ENCODE results near the gene ADAMTS12.

ADAMTS12 gene

DNA sequence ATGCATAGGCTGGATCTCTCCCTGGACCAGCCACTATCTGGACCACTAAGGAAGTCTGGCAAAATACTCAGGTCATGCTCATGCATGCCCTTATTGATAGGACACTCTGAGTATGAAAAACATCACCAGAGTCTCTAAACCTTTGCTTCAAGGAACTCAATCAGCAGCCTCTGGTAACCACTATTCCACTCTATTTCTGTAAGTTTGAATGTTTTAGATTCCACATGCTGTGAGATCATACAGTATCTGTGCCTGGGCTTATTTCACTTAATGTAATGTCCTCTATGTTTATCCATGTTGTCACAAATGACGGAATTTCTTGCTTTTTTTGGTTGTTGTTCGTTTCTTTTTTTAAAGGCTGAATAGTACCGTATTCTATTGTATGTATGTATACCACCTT, 382.8 kb downstream of the ADAMTS12 start:
- TF ChIP-seq ZFX (IDR thresholded peaks at IDR 0.05; ENCODE audit: borderline replicate concordance) (no peak), CTCF (IDR thresholded peaks at IDR 0.05) (no peak)
- no peak overlapping the region for H3K27ac ChIP-seq

GRCh38 chr5:33507426-33507825, 384.4 kb downstream of the ADAMTS12 start:
- TF ChIP-seq ZFX (IDR thresholded peaks at IDR 0.05; ENCODE audit: borderline replicate concordance) (no peak), CTCF (IDR thresholded peaks at IDR 0.05) (no peak)
- no peak overlapping the region for H3K27ac ChIP-seq

DNA sequence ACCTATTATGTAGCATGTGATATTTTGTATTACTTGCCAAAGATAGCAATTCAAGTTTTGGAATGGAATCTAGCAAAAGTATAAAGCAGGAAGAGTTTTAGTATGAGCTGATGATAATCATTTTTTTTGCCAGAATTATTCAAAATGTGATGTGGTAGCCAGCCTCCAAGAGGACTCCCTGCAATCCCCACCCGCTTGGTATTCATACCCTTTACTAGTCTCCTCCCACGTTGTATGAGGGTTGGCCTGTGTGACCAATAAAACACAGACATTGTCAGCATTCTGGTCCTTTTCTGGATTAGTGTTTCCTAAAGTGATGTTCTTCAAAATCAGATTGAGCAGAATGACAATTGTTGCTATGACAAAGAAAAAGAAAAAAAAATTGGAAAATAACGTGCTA, 387.2 kb downstream of the ADAMTS12 start:
- no peak for TF ChIP-seq CTCF (IDR thresholded peaks at IDR 0.05)
- TF ChIP-seq ZFX (IDR thresholded peaks at IDR 0.05; ENCODE audit: borderline replicate concordance), result no peak
- H3K27ac ChIP-seq, result no peak overlapping the region

DNA sequence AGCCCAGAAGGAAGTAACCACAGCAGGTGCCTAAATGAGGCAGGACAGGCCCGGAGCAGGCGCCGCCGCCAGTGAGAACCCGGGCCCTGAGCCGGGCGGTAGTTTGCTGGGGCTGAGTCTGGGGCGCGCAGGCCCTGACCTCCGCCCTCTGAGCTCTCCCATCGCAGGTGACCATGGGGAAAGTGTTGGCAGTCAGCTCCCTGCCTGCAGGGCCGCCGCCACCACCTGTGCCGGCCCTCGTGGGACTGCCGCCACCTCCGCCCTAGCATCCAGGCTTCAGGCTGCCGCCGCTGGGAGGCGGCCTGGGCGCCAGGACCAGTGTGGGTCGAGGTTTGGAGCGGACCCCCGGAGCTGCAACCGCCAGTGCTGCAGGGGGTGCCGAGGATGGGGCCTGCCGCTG, 389.9 kb downstream of the ADAMTS12 start:
- TF ChIP-seq CTCF (IDR thresholded peaks at IDR 0.05) (no peak), ZFX (IDR thresholded peaks at IDR 0.05; ENCODE audit: borderline replicate concordance) (no peak)
- H3K27ac ChIP-seq, result no peak overlapping the region

- no peak for TF ChIP-seq CTCF (IDR thresholded peaks at IDR 0.05)
- TF ChIP-seq ZFX (IDR thresholded peaks at IDR 0.05; ENCODE audit: borderline replicate concordance), result no peak
- no peak overlapping the region for H3K27ac ChIP-seq
Observed at GRCh38 chr5:33501260-33501659, 390.5 kb downstream of the ADAMTS12 start.

DNA sequence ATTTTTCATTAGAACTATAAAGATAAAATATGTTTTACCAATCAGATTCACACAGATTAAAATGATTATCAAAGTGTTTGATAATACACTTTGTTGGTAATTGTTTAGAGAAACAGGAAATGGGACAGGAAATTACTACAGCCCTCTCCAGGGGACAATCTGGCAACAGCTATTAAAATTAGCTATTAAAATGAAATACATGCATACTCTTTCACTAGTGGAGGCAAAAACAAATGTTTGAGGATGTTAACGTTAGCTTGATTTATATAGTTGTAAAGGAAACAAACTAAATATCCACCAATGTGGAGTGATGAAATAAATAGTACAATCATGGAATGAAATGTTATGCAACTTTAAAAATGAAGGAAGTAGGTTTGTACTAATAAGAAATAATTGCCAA, 397.3 kb downstream of the ADAMTS12 start:
- no peak overlapping the region for H3K27ac ChIP-seq
- TF ChIP-seq ZFX (IDR thresholded peaks at IDR 0.05; ENCODE audit: borderline replicate concordance), result no peak
- TF ChIP-seq CTCF (IDR thresholded peaks at IDR 0.05), result no peak

- TF ChIP-seq CTCF (IDR thresholded peaks at IDR 0.05), result no peak
- TF ChIP-seq ZFX (IDR thresholded peaks at IDR 0.05; ENCODE audit: borderline replicate concordance), result no peak
Observed at GRCh38 chr5:33491941-33492340, 399.8 kb downstream of the ADAMTS12 start.

More at GRCh38 chr5:33491941-33492340, 399.8 kb downstream of the ADAMTS12 start:
- no peak overlapping the region for H3K27ac ChIP-seq
